ENCODE measurements around the gene GLRA1.
"Not testable (repeated sequence)": the region's sequence is repeated elsewhere in the genome, so short reads cannot be mapped to it uniquely, and the experiment has no call there.

Gene GLRA1

GRCh38 chr5:151912360-151912759 lies 12.3 kb downstream of the GLRA1 start:
- no peak for DNase-seq

GRCh38 chr5:151911011-151911410 lies 13.6 kb downstream of the GLRA1 start:
- no peak for DNase-seq

- DNase-seq: no peak
These were observed 15.0 kb downstream of the GLRA1 start for GRCh38 chr5:151909628-151910027.

- no peak for DNase-seq
These were observed 18.4 kb downstream of the GLRA1 start for GRCh38 chr5:151906246-151906645.

GRCh38 chr5:151905557-151905961 lies 19.1 kb downstream of the GLRA1 start:
- DNase-seq: no peak

- DNase-seq: no peak
These were observed 19.7 kb downstream of the GLRA1 start for GRCh38 chr5:151904909-151905308.

- DNase-seq: no peak
These were observed 20.5 kb downstream of the GLRA1 start for GRCh38 chr5:151904127-151904526.

GRCh38 chr5:151903243-151903653 lies 21.4 kb downstream of the GLRA1 start:
- DNase-seq: no peak

- no peak for DNase-seq
These were observed 22.4 kb downstream of the GLRA1 start for GRCh38 chr5:151902215-151902614.

- DNase-seq: no peak
These were observed 23.0 kb downstream of the GLRA1 start for GRCh38 chr5:151901611-151902010.

- DNase-seq: no peak
These were observed 23.8 kb downstream of the GLRA1 start for GRCh38 chr5:151900891-151901290.

- no peak for DNase-seq
These were observed 25.3 kb downstream of the GLRA1 start for GRCh38 chr5:151899399-151899798.

- no peak for DNase-seq
These were observed 26.8 kb downstream of the GLRA1 start for GRCh38 chr5:151897896-151898295.

GRCh38 chr5:151897020-151897552 lies 27.6 kb downstream of the GLRA1 start:
- no peak for DNase-seq

- DNase-seq: no peak
These were observed 28.5 kb downstream of the GLRA1 start for GRCh38 chr5:151896031-151896691.

GRCh38 chr5:151895660-151896030 lies 29.0 kb downstream of the GLRA1 start:
- DNase-seq: no peak

GRCh38 chr5:151893485-151893884 lies 31.2 kb downstream of the GLRA1 start:
- DNase-seq: not testable (repeated sequence)

- DNase-seq: no peak
These were observed 32.3 kb downstream of the GLRA1 start for GRCh38 chr5:151892393-151892792.

- no peak for DNase-seq
These were observed 34.4 kb downstream of the GLRA1 start for GRCh38 chr5:151890299-151890698.

GRCh38 chr5:151889614-151890013 lies 35.0 kb downstream of the GLRA1 start:
- DNase-seq: no peak

- DNase-seq: no peak
These were observed 37.9 kb downstream of the GLRA1 start for GRCh38 chr5:151886546-151887275.

- no peak for DNase-seq
These were observed 39.3 kb downstream of the GLRA1 start for GRCh38 chr5:151885138-151885908.

GRCh38 chr5:151881621-151882225 lies 42.9 kb downstream of the GLRA1 start:
- DNase-seq: no peak

All from NCI-H2081 treated with DMSO at 0.1 percent for 48 hours (cell line).